Suprapubic skin (tissue), 4 donors: ENCODE data around the gene TBC1D1. TPM values are rescaled to one million over a fixed set of nuclear protein-coding genes. Genes with fewer than 3 reads are reported as not detected.

ENCODE experiments used
- DNase-seq, 2 donors: peaks; one replicate each; pipeline ENCODE4 v3.0.0-alpha.2; 2019; ENCODE audit warnings: low spot score in 2 of 2
- H3K27ac ChIP-seq: fragments of 200-600 bp; sonication (generic); one replicate; pipeline ENCODE4 v1.5.1; 2019
- H3K27me3 ChIP-seq: fragments of 200-600 bp; sonication (generic); one replicate; pipeline ENCODE4 v1.5.1; 2019
- H3K36me3 ChIP-seq: fragments of 200-600 bp; sonication (generic); one replicate; pipeline ENCODE4 v1.5.1; 2019
- H3K4me1 ChIP-seq: fragments of 200-600 bp; sonication (generic); one replicate; pipeline ENCODE4 v1.5.1; 2019
- H3K4me3 ChIP-seq: fragments of 200-600 bp; sonication (generic); one replicate; pipeline ENCODE4 v1.5.1; 2019; ENCODE audit warnings: mild to moderate bottlenecking
- H3K9me3 ChIP-seq: fragments of 200-600 bp; sonication (generic); one replicate; pipeline ENCODE4 v1.5.1; 2019
- CTCF ChIP-seq, 2 donors: fragments of 200-600 bp in 1 of 2; fragments of 450-650 bp in 1 of 2; sonication (generic) in 1 of 2; IDR thresholded peaks; one replicate each; pipeline ENCODE4 v1.5.1; 2016 to 2019; ENCODE audit warnings: antibody characterized with exemption in 2 of 2, mild to moderate bottlenecking in 1 of 2, moderate library complexity in 1 of 2
- EP300 ChIP-seq: sonication (generic); formaldehyde crosslinking; IDR thresholded peaks from one replicate; pipeline ENCODE4 v1.6.1; 2017; ENCODE audit warnings: antibody characterized with exemption
- POLR2A ChIP-seq, 2 donors: fragments of 450-650 bp; IDR thresholded peaks; one replicate each; pipeline ENCODE4 v1.6.1; 2017; ENCODE audit warnings: antibody characterized with exemption in 2 of 2, mild to moderate bottlenecking in 2 of 2, moderate library complexity in 2 of 2
- POLR2AphosphoS5 ChIP-seq, 3 donors: sonication (generic); formaldehyde crosslinking; IDR thresholded peaks; one replicate each; pipeline ENCODE4 v1.6.1; 2017; ENCODE audit warnings: antibody characterized with exemption in 3 of 3
- WGBS: methylation state at CpG from one replicate; pipeline ENCODE4 v1.1.5; 2018; 5-methylcytosine and 5-hydroxymethylcytosine counted together
- total RNA-seq, 4 donors: library from RNA; depleted of rRNA; stranded (reverse); fragments of >200 nt; gene quantifications; one replicate each; pipeline ENCODE4 v1.1.0, GENCODE V29; 2016

Gene TBC1D1
- total RNA-seq, 4 donors from 2014 or later = 16.3 to 32.0 (median 22.2) TPM

GRCh38 chr4:37905533-37906169, 14.8 kb downstream of the TBC1D1 start:
- 79% methylated on average over 7 of the region's 7 CpGs for WGBS
- no peak overlapping the region for H3K4me3 ChIP-seq
- H3K27me3 ChIP-seq = no peaks in the 10 kb centered on the region
- no peak for DNase-seq
- no peaks in the 10 kb centered on the region for H3K36me3 ChIP-seq
- TF ChIP-seq POLR2A (IDR thresholded peaks at IDR 0.05) (no peak), CTCF (IDR thresholded peaks at IDR 0.05) (no peak), POLR2AphosphoS5 (IDR thresholded peaks at IDR 0.05) (no peak), EP300 (no peak)
- no peaks in the 10 kb centered on the region for H3K9me3 ChIP-seq
- no peak overlapping the region for H3K27ac ChIP-seq
- H3K4me1 ChIP-seq = no peaks in the 10 kb centered on the region

GRCh38 chr4:37908488-37909331, 17.8 kb downstream of the TBC1D1 start:
- DNase-seq = no peak
- TF ChIP-seq EP300 (no peak), POLR2AphosphoS5 (IDR thresholded peaks at IDR 0.05) (no peak), POLR2A (IDR thresholded peaks at IDR 0.05) (no peak), CTCF (IDR thresholded peaks at IDR 0.05) (no peak)
- no peaks in the 10 kb centered on the region for H3K36me3 ChIP-seq
- WGBS = 57% methylated on average over 21 of the region's 21 CpGs
- no peak overlapping the region for H3K27ac ChIP-seq
- H3K9me3 ChIP-seq = no peaks in the 10 kb centered on the region
- H3K4me3 ChIP-seq = no peak overlapping the region
- H3K4me1 ChIP-seq = no peaks in the 10 kb centered on the region
- no peaks in the 10 kb centered on the region for H3K27me3 ChIP-seq

GRCh38 chr4:37909332-37910090, 18.6 kb downstream of the TBC1D1 start:
- TF ChIP-seq POLR2AphosphoS5 (IDR thresholded peaks at IDR 0.05) (no peak), POLR2A (IDR thresholded peaks at IDR 0.05) (no peak), EP300 (no peak), CTCF (IDR thresholded peaks at IDR 0.05) (no peak)
- no peak overlapping the region for H3K4me3 ChIP-seq
- no peaks in the 10 kb centered on the region for H3K9me3 ChIP-seq
- DNase-seq = no peak
- H3K4me1 ChIP-seq = no peaks in the 10 kb centered on the region
- WGBS = 88% methylated on average over 8 of the region's 8 CpGs
- H3K36me3 ChIP-seq = no peaks in the 10 kb centered on the region
- H3K27ac ChIP-seq = no peak overlapping the region
- no peaks in the 10 kb centered on the region for H3K27me3 ChIP-seq

- Histone ChIP-seq H3K27me3 (no peaks in the 10 kb centered on the region), H3K36me3 (no peaks in the 10 kb centered on the region), H3K27ac (no peak overlapping the region), H3K4me1 (no peaks in the 10 kb centered on the region), H3K4me3 (no peak overlapping the region), H3K9me3 (no peaks in the 10 kb centered on the region)
- no peak for TF ChIP-seq EP300
- no peak for TF ChIP-seq POLR2A (IDR thresholded peaks at IDR 0.05)
- no peak for TF ChIP-seq POLR2AphosphoS5 (IDR thresholded peaks at IDR 0.05)
- 77% methylated on average over 1 of the region's 1 CpG for WGBS
- DNase-seq = no peak
These were observed 19.2 kb downstream of the TBC1D1 start for GRCh38 chr4:37910091-37910486.

- H3K27me3 ChIP-seq = no peaks in the 10 kb centered on the region
- no peaks in the 10 kb centered on the region for H3K4me1 ChIP-seq
- no peak overlapping the region for H3K4me3 ChIP-seq
- no peak overlapping the region for H3K27ac ChIP-seq
- no peaks in the 10 kb centered on the region for H3K36me3 ChIP-seq
- H3K9me3 ChIP-seq = no peaks in the 10 kb centered on the region
- 86% methylated on average over 3 of the region's 3 CpGs for WGBS
- no peak for DNase-seq
- no peak for TF ChIP-seq CTCF (IDR thresholded peaks at IDR 0.05)
- no peak for TF ChIP-seq POLR2AphosphoS5 (IDR thresholded peaks at IDR 0.05)
- no peak for TF ChIP-seq POLR2A (IDR thresholded peaks at IDR 0.05)
- no peak for TF ChIP-seq EP300
These were observed 23.7 kb downstream of the TBC1D1 start for GRCh38 chr4:37914539-37914938.
